ENCODE measurements around the gene LRCH2.

- TF ChIP-seq CTCF (IDR thresholded peaks at IDR 0.05 in 4 of 5, conservative IDR thresholded peaks at IDR 0.05 in 1 of 5), result no peak
- TF ChIP-seq POLR2A (IDR thresholded peaks at IDR 0.05), result no peak
Measured at GRCh38 chrX:115174548-115174947, 59.3 kb downstream of the LRCH2 start.
